DMS114 treated with DMSO at 0.1 percent for 48 hours (cell line): ENCODE results near the gene MRPL18.
"Not testable (repeated sequence)": the region's sequence is repeated elsewhere in the genome, so short reads cannot be mapped to it uniquely, and the experiment has no call there.

Source experiments
- DNase-seq: peaks from one replicate; lab custom pipeline; 2025; ENCODE audit not compliant: unreplicated experiment; lab: John Stamatoyannopoulos, UW

Gene MRPL18

DNA sequence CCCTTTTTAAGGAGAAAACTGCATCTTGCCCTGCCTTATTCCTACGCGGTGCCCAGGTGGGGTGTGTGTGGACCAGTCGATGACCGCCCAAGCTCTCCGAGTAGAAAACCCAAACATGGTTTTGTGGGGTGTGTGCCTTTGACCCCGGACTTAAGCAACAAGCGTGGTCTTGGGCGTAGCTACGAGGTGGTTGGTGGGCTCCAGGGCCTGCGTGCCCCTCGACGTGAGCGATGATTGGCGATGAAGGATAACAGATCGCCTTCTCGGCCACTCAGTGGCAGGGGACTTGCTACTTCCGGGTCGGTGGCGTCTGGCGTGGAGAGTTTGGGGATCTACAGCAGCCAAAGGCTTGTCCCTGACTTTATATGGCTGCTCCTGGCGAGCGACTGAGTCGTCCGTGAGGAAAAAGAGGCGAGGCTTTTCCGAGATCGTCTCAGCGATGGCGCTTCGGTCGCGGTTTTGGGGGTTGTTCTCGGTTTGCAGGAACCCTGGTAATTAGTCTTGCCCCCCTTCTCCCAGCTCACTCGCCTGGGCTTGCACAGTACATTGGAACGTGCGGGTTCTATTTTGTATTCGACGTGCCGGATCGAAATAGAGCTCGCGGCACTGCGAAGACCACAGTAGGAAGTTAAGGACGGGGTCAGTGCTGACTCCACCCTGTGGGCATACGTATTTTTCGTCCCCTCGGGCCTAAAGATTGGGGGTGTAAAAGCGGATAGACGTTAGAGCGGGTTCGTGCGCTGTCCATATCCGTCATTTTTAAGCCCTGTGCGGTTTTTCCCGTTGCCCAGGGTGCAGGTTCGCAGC lies at the start of gene MRPL18:
TSS of gene MRPL18 (plus strand) at position 319 of the 807 bp plus-strand sequence. CDS start at position 440, 121 bp downstream.
- DNase-seq: peak; percentile 76

DNA sequence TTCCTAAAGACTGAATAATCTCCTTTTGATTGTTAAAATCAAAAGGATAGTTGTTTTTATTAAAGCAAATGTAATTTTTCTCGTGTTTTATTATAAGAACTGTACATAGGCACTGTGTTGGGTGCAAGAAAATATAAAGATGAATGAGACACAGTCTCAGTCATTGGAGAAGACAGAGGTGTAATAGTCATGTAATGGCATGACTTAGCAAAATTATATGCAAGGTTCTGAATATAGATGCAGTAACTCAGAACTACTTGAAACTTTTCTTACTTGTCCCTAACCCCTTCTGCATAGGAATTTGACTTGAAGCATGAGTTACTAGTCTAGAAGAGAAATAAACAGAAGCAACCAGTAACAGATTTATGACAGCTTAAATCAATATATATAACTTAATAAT lies 48.1 kb upstream of the MRPL18 start:
- no peak for DNase-seq

DNA sequence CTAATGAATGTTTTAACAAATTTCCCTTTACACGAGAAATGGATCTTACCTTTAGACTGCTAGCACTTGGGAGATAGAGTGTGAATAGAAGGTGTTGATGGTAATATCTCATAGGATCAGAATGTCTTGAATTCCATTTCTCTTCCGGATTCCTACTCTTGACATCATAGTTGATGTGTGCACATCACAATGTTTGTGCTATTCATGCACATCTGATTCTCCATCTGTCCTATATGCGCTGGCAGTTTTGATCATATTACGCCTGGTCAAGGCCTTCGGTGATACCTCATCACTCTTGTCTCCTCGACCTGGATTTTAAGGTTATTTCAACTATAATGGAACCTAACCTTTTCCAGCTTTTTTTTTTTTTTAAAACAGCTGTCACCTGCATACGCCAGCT lies 45.2 kb upstream of the MRPL18 start:
- DNase-seq: no peak

DNA sequence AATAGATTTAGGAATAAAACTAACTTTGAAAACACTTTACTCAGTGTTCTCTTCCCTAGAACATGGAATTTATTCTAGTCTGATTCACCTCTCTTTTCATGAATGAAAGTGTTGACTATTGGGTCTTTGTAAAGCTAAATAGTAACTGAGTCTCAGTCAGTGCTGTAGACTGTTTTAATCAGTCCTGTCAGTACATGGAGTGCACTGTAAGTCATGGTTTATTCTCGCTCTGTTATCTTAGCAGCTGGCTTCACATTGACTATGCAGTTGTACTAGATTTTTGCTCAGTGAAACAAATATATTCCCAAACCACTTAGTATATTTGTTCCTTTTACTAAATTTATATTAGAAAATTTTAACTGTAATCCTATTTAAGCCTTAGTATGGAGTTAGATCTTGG lies 43.5 kb upstream of the MRPL18 start:
- no peak for DNase-seq

DNA sequence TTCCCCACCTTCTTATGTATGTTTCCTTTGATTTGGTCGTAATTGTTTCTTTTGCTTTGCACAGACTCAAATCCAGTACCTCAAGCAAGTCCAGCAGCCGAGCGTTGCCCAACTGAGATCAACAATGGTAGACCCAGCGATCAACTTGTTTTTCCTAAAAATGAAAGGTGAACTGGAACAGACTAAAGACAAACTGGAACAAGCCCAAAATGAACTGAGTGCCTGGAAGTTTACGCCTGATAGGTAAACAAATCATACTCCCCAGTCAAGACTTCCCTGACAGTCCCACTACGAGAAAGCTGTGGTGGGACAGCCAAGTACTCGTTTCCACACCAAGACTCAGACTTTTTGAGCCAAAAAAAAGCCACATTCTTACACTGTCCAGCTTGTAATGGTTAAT lies 42.1 kb upstream of the MRPL18 start:
- DNase-seq: not testable (repeated sequence)

DNA sequence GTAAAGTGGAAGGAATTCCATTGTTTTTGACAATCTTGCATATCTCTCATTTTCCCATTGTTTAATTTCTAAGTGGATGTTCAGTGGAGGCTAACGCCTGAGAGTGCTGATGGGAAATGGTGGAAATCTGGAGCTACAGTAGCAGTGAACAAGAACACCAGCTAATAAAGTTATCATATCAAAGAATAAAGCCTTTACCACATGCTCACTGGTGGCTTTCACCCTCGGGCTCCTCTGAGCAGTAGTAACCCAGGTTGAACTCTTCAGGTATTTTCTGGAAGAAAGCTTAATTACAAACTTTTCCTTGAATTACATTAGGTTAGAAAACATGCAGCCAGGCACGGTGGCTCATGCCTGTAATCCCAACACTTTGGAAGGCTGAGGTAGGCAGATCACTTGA lies 38.8 kb upstream of the MRPL18 start:
- no peak for DNase-seq

DNA sequence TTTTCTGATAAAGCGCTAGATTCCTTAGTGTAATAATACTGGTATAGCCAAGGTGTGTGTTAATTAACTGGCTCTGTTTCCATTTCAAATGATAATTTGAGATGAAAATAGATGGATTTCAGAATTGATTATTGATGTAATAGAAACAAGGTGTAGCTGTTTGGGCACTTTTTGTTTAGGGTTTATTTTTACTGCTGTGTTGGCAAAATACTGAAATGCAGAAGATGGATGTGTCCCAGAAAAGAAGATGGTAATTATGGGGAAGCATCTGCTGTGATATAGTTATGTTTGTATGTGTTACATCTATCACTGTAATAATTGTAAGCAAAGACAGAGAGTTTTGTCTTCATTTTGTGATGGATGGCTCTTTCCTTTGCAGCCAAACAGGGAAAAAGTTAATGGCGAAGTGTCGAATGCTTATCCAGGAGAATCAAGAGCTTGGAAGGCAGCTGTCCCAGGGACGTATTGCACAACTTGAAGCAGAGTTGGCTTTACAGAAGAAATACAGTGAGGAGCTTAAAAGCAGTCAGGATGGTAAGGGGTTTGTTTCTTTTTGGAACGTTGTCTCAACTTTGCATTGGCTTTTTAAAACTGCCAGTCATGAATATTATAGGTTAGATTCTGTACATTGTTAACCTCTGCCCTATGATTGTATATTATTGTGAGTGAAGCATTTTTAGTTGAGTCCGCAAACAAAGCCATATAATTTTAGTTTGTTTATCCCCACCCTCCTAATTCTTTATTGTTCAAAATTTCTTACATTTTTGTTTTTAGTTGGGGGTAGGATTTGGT lies 37.0 kb upstream of the MRPL18 start:
- DNase-seq: no peak

DNA sequence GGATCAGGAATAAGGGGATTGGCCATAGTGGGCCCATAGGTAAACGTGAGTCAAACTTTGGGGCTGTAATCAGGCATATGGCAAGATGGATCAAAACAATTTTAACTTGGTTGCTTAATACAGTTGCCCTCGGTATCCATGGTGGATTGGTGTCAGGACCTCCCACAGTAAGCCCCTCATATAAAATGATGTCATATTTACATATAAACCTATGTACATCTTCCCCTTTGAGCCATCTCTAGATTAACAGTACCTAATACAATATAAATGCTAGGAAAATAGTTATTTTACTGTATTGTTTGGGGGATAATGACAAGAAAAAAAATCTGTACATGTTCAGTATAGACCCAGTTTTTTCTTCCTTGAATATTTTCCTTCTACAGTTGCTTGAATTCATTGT lies 35.9 kb upstream of the MRPL18 start:
- DNase-seq: no peak

DNA sequence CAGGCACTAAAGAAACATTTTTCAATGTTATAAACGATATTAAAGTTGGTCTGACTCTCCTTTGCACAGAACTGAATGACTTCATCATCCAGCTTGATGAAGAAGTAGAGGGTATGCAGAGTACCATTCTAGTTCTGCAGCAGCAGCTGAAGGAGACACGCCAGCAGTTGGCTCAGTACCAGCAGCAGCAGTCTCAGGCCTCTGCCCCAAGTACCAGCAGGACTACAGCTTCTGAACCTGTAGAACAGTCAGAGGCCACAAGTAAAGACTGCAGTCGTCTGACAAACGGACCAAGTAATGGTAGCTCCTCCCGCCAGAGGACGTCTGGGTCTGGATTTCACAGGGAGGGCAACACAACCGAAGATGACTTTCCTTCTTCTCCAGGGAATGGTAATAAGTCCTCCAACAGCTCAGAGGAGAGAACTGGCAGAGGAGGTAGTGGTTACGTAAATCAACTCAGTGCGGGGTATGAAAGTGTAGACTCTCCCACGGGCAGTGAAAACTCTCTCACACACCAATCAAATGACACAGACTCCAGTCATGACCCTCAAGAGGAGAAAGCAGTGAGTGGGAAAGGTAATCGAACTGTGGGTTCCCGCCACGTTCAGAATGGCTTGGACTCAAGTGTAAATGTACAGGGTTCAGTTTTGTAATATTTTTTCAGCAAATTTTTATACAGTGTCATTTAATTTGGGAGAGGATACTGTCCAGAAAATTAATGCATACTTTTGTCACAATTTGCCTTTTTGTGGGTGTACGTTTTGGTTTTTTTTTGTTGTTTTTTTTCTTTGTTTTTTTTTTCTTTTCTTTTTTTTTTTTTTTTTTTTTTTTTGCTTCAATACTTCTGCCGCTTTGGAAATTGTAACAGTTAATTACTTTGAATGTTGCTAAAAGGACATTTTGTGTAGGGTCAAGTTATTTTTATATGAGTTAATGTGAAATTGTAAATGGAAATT lies 35.0 kb upstream of the MRPL18 start:
- DNase-seq: no peak

DNA sequence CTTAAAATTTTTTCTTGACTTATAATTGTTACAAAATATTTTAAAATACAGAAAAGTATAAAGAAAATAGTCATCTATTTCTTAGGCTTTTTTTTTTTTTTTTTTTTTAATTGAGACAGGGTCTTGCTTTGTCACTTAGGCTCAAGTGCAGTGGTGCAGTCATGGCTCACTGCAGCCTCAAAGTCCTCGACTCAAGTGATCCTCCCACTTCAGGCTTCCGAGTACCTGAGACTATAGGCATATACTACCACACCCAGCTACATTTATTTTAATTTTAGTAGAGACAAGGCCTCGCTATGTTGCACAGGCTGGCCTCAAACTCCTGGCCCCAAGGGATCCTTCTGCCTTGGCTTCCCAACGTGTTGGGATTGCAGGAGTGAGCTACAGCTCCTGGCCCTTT lies 33.8 kb upstream of the MRPL18 start:
- DNase-seq: no peak

DNA sequence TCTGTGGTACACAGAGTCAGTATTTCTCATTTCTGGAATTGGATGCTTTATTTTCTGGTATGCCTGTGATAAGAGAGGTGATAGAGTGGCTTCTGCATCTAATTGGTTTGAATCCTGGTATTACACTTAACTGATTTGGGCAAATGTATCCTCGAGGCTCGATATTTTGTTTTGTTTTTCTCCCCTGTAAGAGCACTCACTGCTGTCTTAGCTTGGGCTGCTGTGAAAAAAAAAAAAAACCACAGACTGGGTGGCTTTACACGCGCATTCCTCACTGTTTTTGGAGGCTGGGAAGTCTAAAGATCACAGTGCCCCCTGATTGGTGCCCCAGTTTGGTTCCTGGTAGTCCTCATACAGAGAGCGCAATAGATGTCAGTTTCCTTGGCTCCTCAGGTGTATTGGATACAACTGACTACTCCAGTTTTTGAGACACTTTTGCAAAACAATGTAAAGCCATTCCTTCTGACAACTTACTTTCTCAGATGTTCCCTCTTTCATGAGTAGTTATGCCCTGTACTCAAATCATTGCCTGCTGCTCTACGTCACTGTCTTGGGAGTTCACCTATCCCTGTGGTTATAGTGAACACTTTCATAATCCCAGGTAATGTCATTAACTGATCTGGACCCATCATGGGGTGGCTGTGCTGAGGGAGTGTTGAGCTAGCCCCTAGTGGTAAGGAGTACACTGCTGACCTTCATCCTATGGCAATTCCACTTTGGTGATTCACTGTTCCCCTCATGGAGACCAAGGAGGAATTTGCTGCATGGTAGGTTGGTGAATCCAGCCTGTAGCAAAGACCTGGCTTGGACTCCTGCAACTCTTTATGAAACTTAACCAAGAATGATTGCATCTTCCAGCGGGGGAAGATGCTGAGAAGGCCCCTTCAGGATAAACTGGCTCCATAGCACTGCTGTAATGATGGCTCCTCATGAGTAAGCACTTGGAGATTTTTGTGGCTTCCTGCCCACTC lies 32.0 kb upstream of the MRPL18 start:
- no peak for DNase-seq

DNA sequence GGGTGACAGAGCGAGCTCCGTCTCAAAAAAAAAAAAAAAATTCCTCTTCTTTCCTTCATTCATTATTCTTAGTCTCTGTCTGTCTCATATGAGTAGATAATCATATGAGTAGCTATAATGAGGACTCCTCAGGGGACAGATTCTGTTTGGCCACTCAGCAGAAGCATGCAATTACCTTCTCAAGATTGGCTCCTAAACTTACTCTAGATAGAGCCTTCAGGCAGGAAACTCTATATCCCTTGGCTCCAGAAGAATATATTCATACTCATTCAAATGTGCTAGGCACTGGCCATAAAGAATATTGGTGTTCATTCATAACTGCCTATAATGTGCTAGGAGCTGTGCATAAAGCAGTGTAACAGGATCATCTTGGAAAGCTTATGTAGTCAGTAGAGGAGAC lies 30.6 kb upstream of the MRPL18 start:
- DNase-seq: no peak

DNA sequence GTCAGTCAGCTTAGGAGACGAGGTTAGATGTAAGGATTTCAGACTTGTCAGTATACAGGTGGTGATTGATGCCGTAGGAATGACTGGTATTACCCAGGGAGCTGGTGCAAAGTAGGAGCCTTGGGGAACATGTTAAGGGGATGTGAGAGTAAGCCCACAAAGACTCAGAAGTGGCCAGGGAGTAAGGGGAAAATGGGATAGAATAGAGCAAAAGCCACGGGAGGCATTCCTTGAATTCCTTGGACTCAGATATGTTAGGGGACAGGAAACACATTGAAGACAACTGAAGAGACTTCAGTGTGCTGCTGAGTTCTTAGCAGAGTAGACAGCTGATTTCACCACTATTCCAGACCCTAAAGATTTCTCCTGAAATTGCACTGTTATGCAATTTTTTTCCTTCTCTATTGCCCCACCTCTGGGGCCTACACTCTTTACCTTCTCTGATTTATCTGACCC lies 29.6 kb upstream of the MRPL18 start:
- DNase-seq: no peak

DNA sequence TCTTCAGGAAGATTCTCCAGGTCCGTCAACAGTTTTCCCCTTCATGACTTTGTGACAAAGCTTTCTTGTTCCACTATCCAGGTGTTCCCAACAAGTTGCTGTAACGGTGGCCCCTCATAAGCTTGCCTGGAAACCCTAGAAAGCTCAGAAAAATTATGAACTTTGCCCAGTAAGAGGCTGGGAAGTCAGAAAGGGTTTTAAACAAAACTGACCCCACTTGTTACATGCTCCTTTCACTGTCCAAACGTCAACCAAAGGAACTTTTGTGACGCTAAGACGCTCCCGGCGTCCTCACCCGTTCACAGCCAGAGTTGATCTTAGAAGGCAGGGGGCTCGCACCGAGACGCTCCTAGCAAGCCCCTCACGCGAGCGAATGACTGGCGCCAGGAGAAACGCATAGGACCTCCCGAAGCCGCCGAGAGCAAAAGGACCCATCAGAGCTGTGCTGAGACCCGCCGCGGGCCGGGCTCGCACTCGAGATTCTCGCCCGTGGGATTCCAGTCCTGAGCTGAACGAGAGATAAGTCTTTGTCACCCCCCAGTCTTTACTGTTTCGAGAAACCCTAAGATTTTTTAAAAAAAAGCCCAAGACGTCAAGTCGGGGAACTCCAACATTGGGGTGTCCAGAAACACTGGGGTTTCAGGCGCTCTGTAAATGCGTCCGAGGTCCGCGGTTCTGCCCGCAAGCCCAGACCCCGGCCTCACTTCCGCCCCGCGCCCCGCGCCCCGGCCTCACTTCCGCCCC lies 29.0 kb upstream of the MRPL18 start:
- no peak for DNase-seq

DNA sequence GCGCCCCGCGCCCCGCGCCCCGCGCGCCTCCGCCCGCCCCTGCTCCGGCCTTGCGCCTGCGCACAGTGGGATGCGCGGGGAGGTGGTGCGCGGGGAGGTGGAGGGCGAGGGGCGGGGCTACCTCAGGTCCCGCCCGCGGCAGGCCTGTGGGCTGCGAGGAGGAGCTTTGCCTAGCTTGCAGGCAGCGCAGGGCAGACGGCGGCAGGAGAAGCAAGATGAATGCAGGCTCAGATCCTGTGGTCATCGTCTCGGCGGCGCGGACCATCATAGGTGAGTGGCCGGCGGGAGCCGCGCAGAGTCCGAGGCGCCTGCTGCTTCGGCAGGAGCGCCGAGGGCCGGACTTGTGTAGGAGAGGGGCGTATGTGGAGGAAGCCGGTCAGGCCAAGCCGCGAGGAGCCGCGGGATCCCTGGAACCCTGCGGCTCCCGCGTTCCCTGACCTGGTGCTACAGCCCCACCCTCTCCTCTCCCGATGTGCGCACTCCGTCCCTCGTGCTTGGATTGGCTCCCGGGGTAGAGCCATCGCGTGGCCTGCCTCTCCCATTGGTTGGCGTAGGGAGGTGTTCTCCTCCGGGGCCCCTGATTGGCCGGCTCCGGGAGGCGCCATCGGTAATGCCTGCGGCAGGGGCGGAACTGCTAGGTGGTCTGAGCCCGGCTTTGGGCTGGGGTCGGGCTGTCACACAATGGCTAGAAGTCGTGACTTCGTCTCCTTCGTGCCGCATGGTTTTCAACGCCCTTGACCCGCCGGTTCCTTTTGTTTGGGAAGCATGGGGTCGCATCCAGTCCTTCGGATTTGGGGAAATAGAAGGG lies 28.2 kb upstream of the MRPL18 start, which contains the start of gene ACAT2:
TSS of gene ACAT2 (plus strand) at position 173 of the 808 bp plus-strand sequence. CDS start at position 216, 43 bp downstream.
- DNase-seq: peak; percentile 82

DNA sequence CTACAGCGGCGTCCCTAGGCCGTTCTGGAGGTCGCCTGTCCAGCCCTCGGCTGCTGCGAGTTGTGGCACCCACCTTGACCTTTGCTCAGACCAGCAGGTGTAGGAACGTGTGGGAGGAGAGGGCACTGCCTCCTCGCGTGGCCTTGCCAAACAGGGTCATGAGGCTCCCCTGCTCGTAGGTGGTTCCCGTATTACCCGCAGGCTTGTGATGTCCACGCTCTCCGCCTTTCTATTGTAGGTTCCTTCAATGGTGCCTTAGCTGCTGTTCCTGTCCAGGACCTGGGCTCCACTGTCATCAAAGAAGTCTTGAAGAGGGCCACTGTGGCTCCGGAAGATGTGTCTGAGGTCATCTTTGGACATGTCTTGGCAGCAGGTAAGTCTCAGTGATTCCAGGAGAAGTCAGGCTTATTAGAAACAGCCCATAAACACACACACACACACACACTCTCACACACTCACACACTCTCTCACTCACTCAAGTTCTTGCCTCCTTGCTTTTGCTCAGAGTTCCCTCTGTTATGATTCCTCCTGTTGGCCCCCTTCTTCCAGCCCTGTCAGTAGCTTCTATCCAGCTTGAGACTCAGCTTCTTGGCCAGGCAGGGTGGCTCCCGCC lies 27.5 kb upstream of the MRPL18 start:
- DNase-seq: no peak

DNA sequence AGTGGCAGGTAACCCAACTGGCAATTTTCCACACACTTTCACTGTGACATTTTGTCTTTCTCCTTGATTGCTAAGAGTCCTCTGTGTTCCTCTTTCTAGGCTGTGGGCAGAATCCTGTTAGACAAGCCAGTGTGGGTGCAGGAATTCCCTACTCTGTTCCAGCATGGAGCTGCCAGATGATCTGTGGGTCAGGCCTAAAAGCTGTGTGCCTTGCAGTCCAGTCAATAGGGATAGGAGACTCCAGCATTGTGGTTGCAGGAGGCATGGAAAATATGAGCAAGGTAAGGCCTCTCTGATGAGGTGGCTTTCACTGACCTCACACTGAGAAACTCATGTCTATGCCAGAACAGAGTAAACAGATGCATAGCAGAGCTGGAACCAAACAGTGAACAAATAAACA lies 23.4 kb upstream of the MRPL18 start:
- DNase-seq: no peak

DNA sequence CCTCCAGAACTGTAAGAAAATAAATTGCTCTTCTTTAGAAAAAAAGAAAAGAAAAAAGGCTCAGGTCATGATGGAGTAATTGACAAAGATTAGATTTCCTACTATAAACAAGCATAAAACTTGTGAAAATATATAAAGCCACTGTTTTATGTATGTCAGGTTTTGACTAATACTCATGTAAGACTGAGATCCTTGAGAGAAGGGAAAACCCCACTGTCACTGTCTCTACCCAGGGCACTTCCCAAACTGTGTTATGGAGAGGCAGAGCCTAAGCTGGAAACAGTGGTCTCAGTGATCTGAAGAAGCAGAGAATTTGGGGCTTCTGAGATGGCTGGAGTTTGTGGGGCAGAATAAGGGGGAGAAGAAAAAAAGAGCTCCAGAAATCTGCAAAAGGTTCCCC lies 20.8 kb upstream of the MRPL18 start:
- no peak for DNase-seq
